GM18520 (cell line): ENCODE measurements around the gene LARP6.

ENCODE experiments used
- ATAC-seq: cut with Tn5 transposase; IDR thresholded peaks from one replicate; pipeline ENCODE4 v1.9.1; 2021; ENCODE audit not compliant: unreplicated experiment

The LARP6 gene

GRCh38 chr15:70796516-70797310 lies 57.2 kb downstream of the LARP6 start:
- ATAC-seq, result no peak

- ATAC-seq, result no peak
Measured at GRCh38 chr15:70795311-70795665, 58.7 kb downstream of the LARP6 start.

DNA sequence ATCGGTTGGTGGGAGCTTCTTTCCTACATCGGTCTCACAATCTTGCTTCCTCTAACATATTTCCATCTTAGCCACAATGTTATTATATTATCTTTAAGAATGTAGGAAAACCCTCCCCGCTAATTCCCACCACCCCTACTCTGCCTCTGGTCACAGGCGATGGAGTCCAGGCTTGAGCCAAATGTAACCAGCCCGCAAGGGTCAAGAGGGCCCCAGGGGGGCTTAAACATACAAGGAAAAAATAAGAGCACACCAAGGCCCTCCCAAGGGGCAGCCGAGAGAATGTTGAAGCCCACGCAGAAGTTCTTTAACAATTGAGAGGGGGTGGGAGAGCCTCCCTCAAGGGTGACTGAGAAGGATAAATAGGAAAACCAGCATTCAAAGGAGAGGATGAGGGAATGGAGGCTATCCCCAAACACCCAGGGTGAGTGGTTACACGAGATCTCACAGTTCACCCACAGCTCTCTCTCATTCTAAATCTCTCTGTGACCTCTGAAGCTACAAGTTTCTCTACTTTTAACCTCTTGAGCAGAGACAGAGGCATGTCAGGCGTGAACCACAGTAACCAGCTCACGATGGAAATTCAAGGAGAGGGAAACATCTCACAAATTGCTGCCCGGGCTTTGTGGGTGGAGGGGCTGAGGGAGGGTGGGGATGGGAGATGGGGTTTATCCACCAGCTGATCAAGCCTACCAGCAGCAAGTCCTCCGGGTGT lies 59.2 kb downstream of the LARP6 start:
- no peak for ATAC-seq

GRCh38 chr15:70793694-70794093 lies 60.3 kb downstream of the LARP6 start:
- no peak for ATAC-seq

DNA sequence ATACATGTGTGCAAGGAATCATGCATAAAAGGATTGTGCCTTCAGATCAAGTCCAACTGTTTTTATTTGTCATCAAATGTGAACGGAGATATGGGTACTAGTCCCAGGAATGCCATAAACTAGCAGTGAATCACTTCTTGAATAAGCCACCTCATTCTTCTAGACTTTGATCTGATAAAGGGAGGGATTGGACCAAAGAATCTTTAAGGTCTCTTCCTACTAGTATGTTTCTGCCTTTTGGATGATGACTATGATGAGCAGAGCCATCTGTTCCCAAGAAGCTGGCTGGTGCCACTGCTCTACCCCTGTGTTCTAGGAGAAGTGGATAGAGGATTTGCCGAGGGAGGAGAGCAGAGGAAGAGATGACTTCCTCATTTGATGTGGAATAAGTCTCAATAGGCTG lies 61.8 kb downstream of the LARP6 start:
- ATAC-seq, result no peak

DNA sequence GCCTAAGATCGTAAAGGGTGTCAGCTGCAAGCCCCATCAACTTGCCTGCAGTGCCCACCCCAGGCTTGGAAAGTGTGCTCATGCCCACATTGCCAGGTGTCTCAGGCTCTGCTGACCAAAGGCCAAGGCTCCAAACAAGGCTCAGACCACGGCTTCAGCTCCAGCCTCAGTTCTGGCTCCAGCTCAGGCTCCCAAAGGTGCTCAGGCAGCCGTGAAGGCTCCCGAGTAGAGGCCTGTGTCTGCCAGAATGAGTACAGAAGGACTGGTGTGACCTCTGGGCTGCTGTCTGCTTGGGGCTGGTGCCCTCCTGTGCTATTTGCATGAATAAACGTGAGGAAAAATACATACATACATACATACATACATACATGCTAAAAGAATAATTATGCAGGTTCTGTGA lies 62.7 kb downstream of the LARP6 start:
- ATAC-seq, result no peak

DNA sequence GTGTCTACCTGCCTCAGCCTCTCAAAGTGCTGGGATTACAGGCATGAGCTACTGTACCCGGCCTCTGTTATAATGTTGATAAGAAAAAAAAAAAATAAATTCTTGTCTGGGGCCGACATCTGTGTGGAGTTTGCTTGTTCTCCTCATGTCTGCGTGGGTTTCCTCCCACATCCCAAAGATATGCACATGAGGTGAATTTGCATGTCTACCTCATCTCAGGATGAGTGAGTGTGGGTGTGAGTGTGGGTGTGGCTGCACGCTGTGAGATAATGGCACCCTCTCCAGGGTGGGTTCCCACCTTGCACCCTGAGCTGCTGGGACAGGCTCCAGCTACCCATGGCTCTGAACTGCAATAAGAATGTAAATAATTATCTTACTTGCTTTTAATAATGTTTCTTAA lies 64.7 kb downstream of the LARP6 start:
- no peak for ATAC-seq

- no peak for ATAC-seq
Measured at GRCh38 chr15:70788114-70789049, 65.6 kb downstream of the LARP6 start.

GRCh38 chr15:70786996-70787395 lies 67.0 kb downstream of the LARP6 start:
- no peak for ATAC-seq

DNA sequence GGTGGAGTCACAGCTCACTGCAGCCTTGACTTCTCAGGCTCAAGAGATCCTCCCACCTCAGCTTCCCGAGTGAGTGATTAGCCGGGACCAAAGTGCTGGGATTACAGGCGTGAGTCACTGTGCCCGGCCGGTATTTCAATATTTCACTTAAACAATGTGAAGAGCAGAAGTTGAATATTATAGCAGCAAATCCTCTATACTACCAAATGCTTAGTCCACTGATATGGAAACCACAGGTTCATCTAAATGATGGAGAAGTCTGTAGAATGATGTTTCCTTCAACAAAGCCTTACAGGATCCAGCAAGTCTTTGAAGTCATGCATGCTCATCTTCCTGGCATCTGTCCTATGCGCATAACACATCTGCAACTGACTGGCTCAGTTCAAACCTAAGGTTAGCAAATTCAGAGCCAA lies 70.3 kb downstream of the LARP6 start:
- no peak for ATAC-seq

GRCh38 chr15:70783041-70783440 lies 70.9 kb downstream of the LARP6 start:
- no peak for ATAC-seq

- ATAC-seq, result no peak
Measured at GRCh38 chr15:70781236-70781635, 72.7 kb downstream of the LARP6 start.
